HG03097 (cell line): ENCODE data around the gene ATRNL1.
"Not testable (repeated sequence)": the region's sequence is repeated elsewhere in the genome, so short reads cannot be mapped to it uniquely, and the experiment has no call there.

Experiments used
- ATAC-seq: cut with Tn5 transposase; IDR thresholded peaks from one replicate; pipeline ENCODE4 v1.9.1; 2021; ENCODE audit not compliant: unreplicated experiment, low FRiP score

Gene ATRNL1

DNA sequence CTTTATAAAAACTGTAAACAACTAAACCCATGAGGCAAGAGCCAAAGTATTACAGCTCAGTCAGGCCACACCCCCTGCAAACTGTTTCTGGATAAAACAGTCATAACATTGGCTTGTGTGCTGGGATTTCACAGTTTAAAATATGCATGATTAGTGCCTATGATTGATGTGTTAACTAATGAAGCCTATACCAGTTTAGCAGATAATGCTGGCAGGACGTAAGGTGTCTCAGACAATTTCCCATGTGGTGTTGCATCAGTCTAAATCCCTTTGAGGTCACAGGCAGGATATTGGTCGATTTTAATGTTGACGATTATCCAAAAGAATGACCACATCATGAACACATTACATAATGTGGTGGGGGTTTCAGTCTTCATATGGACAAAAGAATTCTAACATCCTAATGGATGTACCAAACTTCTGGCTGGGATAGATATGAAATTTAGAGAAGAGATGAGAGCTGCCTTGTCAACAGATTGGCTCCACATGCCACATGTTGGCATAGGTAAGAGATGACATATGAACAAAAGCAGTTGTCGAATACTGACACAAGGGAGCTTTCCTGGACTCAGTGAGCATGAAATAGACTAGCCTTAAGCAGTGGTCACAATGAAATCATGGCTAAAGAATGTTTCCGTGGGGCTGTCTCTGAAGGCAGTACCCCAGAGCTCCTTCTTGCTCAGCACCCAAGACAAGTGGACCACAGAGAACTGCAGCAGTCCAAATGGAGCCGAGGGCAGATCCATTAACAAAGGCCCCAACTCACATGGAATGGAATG lies 734.3 kb downstream of the ATRNL1 start:
- ATAC-seq, result no peak

DNA sequence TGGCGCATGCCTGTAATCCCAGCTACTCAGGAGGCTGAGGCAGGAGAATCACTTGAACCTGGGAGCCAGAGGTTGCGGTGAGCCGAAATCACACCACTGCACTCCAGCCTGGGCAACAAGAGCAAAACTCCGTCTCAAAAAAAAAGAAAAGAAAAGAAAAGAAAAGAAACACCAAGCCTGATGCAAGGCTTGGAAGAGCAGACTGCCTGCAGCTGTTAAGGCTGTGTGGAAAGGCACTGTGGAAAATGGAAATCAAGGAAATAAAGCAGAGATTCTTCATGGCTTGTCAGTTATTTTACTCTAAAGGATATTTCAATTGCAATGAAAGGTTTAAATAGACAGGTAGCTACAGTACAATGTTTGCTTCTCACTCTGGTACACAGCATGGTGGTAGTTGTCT lies 735.0 kb downstream of the ATRNL1 start:
- ATAC-seq, result not testable (repeated sequence)

DNA sequence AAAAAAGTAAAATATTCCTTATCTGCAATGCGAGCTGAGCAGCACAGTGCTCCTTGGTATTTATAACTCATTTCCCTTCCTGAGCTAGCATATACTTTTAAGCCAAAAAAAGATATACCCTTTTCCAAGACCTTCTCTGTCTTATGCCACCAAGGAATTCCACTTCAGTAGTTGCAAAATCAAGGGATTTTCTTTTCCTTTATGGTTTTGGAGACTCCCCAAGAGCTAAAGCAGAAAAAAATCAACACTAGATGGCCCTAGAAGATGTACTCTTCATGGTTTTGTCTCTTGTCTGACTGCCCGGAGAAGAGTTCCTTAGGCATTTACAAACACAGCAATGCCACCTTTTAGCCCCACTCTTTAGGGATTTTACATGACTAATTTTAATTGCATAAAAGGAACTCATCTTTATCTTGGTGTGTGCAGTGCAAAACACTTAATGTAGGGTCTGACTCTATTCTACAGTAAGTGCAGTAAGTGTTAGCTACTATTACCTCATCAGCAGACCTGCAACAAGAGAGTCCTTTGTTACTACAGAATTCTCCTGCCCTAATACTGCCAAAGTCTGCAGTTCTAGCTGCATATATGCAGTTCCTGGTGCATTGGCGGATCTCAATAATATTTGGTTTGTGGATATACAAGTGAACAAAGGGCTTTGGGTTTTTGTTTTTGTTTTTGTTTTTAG lies 736.5 kb downstream of the ATRNL1 start:
- no peak for ATAC-seq

DNA sequence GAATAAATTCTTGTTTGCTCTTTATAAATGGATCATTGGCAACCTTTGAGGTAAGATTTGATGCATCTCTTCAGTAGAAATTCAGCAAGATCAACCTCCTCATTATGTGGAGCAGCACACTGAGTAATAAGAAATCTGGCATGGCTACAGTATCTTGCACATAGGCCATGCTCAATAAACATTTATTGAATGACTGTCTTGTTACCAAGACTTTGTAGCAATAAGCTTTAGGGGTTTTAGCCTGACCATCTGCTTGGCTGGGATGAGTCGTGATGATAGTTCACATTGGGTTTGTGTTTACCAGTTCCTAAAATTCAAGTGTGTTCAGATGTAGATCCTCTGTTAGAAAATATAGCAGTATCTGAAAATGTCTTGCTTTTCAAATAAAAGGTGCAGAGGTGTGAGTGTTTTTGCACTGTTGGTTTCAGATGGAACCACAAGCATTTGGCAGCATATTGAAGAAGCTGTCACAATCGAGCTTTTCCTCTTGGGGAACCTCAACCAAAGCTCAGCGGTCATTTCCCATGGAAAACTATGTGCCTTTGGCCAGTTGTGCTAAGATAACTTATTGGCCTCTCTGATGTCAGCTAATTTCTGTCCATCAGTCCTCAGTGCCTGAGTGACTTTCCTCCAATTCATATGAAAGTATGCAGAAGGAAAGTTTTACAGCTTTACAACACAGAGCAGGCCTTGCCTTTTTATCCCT lies 737.3 kb downstream of the ATRNL1 start:
- ATAC-seq, result no peak

DNA sequence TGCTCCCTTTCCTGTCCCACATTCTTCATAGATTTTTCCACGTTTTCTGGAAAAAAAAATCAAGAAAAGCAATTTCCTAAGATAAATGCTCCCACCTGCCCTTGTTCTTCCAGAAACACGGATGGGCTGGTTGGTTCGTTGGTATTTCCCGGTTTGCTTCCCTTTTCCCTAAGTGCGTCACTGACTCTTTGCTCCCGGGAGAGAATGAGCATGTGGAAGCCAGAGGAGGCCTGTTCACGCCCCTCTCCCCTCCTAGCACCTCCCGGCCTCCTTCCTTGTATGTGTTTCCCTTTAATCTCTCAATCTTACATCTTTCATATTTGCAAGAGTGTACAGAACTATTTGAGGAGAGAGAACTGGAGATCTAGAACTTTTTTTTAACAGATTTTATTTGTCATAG lies 737.9 kb downstream of the ATRNL1 start:
- ATAC-seq, result no peak

DNA sequence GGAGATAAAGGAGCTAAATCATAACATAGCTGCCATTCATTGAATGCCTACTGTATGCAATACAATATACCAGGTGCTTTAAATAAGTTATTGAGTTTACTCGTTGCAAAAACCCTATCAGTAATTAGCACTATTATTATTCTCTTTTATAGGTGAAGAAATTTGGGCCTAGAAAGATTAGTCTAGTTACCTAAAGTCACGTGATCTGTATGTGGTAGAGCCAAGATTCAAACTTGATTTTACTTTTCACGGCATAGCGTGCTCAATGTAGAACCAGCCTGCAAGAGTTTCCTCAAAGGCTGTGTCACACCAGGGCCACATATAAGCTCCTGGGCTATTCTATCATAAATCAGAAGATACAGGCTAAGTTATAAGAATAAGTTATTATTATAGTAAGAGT lies 740.0 kb downstream of the ATRNL1 start:
- ATAC-seq, result no peak

DNA sequence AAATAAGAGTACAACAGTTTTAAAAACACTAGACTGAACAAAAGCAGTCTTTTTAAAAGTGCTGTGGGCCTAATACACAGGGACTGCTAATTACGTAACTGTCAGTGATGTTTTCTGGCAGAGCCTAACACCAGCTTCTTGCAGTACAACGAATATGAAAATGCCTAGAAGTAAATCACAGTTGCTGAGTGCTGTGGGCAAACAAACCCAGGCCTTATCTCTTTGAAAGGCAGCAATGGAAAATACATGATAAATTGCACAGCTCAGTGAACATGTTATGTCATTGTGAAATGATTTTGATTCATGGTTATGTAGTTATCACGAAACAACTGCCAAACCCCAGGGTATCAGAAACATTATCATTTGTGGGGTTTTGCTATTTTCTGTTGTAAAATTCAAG lies 751.4 kb downstream of the ATRNL1 start:
- no peak for ATAC-seq

DNA sequence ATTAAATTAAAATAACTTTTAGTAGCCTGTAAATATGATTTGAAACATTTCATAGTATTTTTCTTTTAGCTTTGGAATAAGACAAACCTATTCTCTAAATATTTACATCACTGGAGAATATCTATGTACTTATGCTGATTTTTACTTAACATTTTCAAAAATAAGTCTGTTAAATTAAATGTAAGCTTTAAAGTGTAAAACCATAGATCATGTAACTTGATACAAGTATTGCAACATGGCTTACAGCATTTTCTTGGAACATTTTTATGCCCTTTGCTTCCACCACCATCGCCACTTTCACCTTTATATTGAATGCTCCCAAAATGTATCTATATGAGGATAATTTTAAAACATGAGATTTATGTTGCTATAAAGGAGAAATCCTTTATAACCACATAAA lies 752.8 kb downstream of the ATRNL1 start:
- no peak for ATAC-seq

DNA sequence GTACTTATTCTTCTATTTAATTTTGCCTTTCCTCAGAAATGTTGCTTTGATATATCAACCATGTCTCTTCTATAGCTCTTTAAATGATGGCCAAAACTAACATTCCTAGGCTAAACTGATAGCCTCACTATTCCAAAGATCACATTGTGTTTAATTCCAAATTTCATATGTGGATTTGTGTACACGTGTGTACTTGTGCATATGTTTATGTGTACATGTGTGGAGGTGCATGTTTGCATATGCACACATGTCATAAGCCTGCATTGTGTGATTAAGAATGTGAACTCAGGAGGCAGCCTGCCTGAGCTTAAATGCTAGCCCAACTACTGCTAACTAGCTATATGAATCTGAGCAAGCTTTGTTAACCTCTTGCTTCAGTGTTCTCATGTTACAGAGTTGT lies 753.4 kb downstream of the ATRNL1 start:
- ATAC-seq, result no peak

DNA sequence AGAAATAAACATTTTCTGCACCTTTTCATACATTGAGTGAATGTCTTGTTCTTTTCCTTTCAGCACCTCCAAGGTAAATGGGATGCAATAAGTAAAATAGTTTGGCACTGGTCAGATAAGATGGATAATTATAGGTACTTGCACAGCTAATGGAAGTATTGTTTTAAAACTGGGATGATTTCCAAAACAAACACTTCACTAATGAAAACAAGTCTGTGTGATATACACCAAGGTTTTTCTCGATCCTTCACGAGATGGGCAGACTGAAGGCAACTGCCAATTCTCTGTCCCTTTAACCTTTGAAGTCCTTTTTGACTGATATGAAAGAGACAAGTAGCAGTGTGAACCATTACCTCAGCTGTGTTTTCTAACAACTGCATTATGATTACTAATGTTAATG lies 756.0 kb downstream of the ATRNL1 start:
- ATAC-seq, result no peak

DNA sequence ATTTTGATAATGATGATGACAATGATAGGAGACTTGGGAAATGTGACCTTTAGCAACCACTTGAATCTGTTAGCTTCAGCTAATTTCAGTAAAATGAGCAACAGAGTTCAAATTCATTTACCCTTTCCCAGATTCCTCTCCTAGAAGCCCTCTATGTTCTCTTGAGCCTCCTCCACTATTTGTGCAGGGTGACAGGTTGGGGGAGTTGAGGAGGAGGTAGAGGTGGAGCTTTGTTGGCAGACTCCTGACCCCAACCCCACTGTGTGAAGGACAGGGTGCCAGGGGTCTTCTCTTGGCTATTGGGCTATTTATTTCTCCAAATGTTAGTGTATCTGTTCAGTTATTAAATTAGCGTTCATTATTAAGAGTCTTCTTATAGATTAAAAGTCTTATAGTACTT lies 757.5 kb downstream of the ATRNL1 start:
- ATAC-seq, result no peak

DNA sequence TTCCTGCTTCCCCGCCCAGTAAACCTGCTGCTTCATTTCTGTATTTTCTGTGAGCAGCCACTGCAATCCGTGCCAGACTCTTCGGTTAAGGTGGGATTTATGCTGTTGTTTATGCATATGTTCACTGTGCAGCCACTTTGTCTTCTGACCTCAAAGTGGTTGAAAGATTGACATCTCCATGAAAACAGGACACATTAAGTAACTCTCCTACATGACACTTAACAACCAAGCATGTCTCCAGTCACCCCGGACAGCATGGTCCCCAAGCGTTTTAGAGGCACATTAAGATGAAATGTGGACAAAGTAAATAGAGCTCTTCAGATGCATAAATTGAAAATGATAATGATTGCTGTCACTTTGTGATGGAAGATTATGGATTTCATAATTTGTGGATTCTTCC lies 758.5 kb downstream of the ATRNL1 start:
- ATAC-seq, result no peak

DNA sequence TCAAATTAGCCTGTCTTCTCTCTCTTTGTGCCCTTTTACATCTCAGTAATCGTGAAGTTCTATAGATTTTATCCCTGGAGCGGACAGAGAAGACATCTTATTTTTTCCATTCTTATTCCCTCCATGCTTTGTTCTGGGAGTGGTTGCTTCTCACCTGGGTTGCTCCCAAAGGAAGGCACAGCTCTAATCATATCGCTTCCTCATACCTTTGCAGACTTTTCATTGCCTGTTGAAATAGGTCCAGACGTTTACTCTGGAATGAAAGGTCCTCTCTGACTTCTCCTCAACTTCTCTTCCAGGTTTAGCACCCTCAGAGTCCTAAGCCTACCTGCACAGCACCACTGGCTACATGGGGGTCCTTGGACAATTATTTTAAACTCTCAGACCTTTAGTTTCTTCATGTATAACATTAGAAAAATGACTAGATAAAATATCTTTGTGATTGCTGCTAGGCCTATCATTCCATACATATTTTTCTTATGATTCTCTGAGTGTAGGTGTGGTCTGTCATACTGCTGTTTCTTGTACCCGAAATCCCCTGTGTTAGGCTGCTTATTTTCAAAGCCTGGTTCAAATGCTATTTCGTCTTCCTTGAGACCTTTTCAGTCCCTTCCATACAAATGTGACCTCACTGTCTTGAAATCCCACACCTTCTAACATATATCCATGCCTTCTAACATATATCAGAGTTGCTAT lies 761.7 kb downstream of the ATRNL1 start:
- ATAC-seq, result no peak

DNA sequence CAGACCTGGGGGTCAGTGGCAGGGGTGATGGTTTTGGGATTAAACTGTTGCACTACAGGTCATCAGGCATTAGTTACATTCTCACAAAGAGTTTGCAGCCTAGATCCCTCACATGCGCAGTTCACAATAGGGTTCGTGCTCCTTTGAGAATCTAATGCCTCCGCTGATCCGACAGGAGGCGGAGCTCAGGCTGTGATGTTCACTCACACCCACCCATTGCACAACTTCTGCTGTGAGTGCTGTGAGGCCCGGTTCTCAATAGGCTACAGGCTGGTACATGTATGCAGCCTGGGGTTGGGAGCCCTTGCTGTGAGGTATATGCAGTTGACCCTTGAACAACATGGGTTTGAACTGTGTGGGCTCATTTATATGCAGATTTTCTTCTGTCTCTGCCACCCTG lies 763.4 kb downstream of the ATRNL1 start:
- no peak for ATAC-seq

DNA sequence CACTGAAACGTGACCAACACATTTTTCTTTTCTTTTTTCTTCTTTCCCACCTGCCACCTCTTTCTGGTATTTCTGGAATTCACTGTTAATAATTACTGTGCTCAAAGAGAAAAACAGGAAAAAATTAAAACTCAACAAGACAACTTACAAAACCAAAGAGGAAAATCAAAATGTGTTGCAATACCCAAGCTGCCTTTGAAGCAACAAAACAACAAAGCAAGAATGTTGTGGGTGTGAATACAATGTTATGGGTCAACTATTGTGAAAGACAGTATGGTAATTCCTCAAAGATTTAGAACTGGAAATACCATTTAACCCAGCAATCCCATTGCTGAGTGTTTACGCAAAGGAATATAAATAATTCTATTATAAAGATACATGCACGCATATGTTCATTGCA lies 764.7 kb downstream of the ATRNL1 start:
- no peak for ATAC-seq

DNA sequence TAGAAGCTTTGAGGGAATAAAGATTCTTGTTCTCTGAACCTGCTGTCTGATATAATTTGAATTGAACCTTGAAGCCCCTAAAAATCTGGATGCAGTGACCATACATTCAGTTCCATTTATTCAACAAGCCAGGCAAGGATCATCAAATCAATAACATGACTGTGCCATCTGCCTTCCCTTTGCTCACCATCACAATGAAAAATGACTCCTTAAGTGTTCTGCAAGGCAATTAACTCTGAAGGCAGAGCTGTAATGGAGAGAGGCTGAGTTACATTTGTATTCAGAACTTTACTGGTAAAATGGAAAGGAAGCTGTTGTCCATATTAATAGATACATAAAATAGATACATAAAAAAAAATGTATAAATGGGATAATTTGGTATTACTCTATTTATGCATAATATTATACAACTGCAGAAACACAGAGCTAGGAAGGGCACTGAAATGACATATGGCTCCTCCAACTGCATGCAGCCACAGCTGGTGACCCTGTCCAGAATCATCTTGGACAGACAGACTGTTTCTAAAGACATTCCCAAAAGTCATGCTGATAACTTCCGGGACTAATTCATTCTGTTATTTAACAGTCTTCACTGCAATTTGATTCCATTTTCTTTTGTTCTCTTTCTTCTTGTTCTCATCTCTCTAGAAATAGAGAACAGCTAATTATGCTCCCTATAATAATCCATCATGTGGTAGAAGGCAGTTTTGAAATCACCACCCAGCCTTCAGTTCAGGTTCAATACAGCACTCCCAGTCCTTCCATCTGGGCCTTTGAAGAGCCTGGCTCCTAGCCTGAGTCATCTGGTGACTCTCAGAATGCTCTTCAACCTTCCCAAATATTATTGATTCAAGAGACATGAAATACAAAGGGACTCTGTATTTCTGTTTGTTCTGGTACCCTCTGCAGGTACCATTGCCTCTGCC lies 767.3 kb downstream of the ATRNL1 start:
- ATAC-seq, result no peak

DNA sequence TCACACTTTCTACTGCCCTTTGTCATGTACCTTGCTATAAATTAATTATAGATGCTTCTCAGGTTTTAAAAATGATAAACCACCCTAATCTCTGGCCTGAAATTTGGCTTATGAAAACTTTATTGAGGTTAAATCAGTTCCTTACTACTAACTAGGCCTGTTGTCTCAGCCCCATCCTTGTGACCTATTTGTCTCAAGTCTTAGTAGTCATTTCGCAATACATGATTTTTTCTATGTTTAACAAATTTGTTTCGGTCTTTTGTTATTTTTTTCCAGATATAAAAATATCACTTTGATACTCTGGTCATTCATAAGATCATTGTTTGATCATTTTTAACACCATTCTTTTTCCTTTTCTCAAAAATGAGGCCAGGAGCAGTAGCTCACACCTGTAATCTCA lies 768.3 kb downstream of the ATRNL1 start:
- ATAC-seq, result no peak

DNA sequence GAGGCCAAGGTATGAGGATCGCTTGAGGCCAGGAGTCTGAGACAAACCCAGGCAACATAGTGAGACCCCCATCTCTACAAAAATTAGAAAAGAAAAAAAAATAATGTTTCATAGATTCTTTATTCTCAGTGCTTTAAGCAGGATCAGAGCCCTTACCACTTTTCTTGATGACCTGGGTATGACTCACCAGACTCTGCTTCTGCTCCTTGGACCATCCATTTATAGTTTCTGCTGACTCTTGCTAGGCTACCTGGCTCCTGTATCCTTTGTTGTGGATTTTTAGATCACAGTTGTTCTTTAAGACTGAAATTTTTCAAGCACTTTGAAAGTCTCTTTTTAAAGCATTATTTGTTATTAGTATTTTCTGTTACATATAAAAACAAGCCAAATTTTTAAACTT lies 768.7 kb downstream of the ATRNL1 start:
- no peak for ATAC-seq

DNA sequence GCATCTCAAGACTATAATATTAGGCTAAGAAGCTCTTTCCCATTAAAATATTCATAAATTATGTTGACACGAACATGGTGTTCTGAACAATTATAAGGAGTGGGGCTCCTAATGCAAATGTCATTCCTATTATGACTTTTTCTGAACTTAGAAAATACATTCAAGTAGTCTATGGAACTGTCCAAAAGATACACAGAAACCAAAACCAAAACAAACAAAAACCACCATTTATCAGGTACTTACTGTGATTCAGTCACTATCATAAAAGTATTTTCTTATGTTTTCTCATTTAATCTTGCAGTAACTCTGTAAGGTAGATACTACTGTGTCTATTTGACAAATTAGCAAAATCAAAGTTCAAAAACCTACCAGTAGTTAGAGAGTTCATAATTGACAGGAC lies 773.0 kb downstream of the ATRNL1 start:
- no peak for ATAC-seq

DNA sequence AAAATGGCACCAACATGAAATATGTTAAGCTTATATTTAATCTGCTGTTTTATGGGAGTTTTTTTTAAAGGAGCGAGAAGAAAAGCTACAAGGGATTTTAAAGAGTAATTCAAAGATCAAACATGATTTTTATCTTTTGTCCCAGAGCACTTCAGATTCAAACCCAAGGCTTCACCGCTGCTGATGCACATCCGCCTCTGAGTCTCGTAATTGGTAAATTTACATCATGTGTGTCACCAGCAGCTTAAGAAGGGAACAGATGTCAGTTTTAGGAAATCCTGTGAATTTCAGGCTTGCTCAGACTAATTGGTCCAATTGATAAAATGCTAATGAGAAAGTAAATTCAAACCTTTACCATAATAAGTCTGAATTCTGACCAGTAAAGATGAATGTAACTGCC lies 773.5 kb downstream of the ATRNL1 start:
- ATAC-seq, result no peak
